A549 treated with Hydrocortisone at 1 μM for 4 hours (cell line): ENCODE results near the gene MYOM1. TPM values are rescaled to one million over a fixed set of nuclear protein-coding genes. Genes with fewer than 3 reads are reported as not detected.

Source experiments
- total RNA-seq: library from RNA; stranded (reverse); fragments of 200-300 nt; extraction: Qiagen RNA extraction; gene quantifications from 5 replicates; pipeline ENCODE4 v1.2.3, GENCODE V29; 2022

MYOM1 gene
- total RNA-seq, result 0.09 to 0.41 TPM (median 0.15 TPM) in 5 replicates

GRCh38 chr18:3219631-3220335 lies at the start of gene MYOM1:
Gene MYOM1, minus strand, starts transcription at chr18:3219968. Its CDS starts 4,745 bp downstream, at chr18:3215223.

GRCh38 chr18:3261373-3262233 lies 41.8 kb upstream of the MYOM1 start, which contains the start of gene MYL12B:
Gene MYL12B, plus strand, starts transcription at chr18:3262133. Its CDS starts 10,766 bp downstream, at chr18:3272899.

DNA sequence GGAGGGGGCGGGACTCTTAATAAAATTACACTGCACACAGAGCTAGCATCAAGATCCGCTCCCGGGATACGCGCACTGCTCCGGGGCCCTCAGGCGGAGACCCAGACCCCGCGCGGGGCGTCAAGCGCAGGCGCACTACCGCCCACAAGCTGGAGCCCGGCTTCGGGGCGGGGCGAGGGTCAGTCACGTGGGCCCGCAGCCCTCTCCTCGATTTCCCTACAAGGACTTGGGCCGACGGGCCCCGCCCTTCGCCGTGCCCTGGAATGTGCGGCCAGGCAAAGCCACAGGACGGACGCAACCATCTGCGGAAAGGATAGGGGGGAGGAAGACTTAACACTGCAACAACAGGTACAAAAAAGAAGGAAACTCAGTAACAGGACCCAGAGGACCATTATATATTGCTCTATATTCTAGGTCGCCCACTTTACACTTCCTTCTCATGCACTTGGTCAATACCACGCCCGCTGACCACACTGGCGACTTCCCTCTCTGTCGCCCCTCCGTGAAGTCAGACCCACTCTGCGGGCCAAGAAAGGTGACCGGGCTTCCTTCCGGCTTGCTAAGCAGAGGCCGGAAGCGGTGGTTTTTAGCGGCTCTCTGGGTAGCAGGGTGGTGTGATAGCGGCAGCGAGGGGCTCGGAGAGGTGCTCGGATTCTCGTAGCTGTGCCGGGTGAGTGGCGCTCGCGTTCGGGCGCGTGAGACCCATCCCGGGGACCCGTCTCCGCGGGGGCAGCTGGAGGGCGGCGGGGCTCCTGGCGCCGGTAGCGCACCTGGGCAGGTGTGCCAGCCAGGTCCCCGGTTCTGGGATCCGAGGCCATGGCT lies 27.7 kb upstream of the MYOM1 start, which contains the start of gene MYL12A:
Gene MYL12A, plus strand, starts transcription at position 562 of the 822 bp plus-strand sequence. CDS start 5,447 bp downstream, outside the sequence.

Other genes with a start within 250 kb of the MYOM1 start
- gene LPIN2, start 206.8 kb downstream of the MYOM1 start, total RNA-seq, result 16.0 to 20.8 TPM (median 18.7 TPM) in 5 replicates
- gene MYL12A, start 27.8 kb upstream of the MYOM1 start, total RNA-seq, result 292 to 336 TPM (median 321 TPM) in 5 replicates
- gene MYL12B, start 42.2 kb upstream of the MYOM1 start, total RNA-seq, result 370 to 410 TPM (median 399 TPM) in 5 replicates
- gene TGIF1, start 230.2 kb upstream of the MYOM1 start, total RNA-seq, result 72.4 to 114 TPM (median 102 TPM) in 5 replicates